Spleen (tissue), 11 donors: ENCODE data around the gene COL27A1. TPM values are rescaled to one million over a fixed set of nuclear protein-coding genes. Genes with fewer than 3 reads are reported as not detected.

Experiments
- DNase-seq: peaks from one replicate; pipeline ENCODE4 v3.0.0-alpha.2; 2020
- H3K27ac ChIP-seq, 8 donors: fragments of 200-600 bp; sonication (generic) in 7 of 8; 1 replicate in 4 of 8; 2 replicates in 4 of 8; pipeline versions ENCODE4 v1.5.0 to v1.8.0; 2016 to 2021; ENCODE audit warnings: inconsistent platforms in 4 of 8, mild to moderate bottlenecking in 4 of 8, moderate library complexity in 1 of 8
- H3K27me3 ChIP-seq, 7 donors: fragments of 200-600 bp; sonication (generic) in 6 of 7; replicated peaks in 1 of 7; 1 replicate in 4 of 7; 2 replicates in 3 of 7; pipeline versions ENCODE4 v1.5.0 to v1.8.0; 2016 to 2021; ENCODE audit warnings: inconsistent platforms in 3 of 7, mild to moderate bottlenecking in 1 of 7
- H3K36me3 ChIP-seq, 6 donors: fragments of 200-600 bp; sonication (generic) in 5 of 6; 1 replicate in 4 of 6; 2 replicates in 2 of 6; pipeline versions ENCODE4 v1.5.0 to v1.8.0; 2016 to 2021; ENCODE audit warnings: inconsistent platforms in 2 of 6
- H3K4me1 ChIP-seq, 6 donors: fragments of 200-600 bp; sonication (generic) in 5 of 6; 1 replicate in 3 of 6; 2 replicates in 3 of 6; pipeline versions ENCODE4 v1.5.0 to v1.8.0; 2016 to 2021; ENCODE audit warnings: inconsistent platforms in 3 of 6
- H3K4me3 ChIP-seq, 8 donors: fragments of 200-600 bp; sonication (generic) in 7 of 8; 1 replicate in 4 of 8; 2 replicates in 4 of 8; pipeline versions ENCODE4 v1.5.0 to v1.8.0; 2016 to 2021; ENCODE audit warnings: inconsistent platforms in 4 of 8, mild to moderate bottlenecking in 4 of 8, moderate library complexity in 2 of 8
- H3K9me3 ChIP-seq, 8 donors: fragments of 200-600 bp; sonication (generic) in 7 of 8; 1 replicate in 4 of 8; 2 replicates in 4 of 8; pipeline versions ENCODE4 v1.5.0 to v1.8.0; 2016 to 2021; ENCODE audit warnings: inconsistent platforms in 4 of 8
- CTCF ChIP-seq, 11 experiments: fragments of 200-600 bp in 7 of 11; fragments of 450-650 bp in 4 of 11; sonication (generic) in 4 of 11; IDR thresholded peaks in 8 of 11; conservative IDR thresholded peaks in 3 of 11; 1 replicate in 7 of 11; 2 replicates in 4 of 11; pipeline versions ENCODE4 v1.4.0 to v1.8.0; 2016 to 2021; ENCODE audit warnings: antibody characterized with exemption in 11 of 11, inconsistent platforms in 4 of 11, mild to moderate bottlenecking in 1 of 11
- POLR2A ChIP-seq, 3 donors: fragments of 450-650 bp; IDR thresholded peaks; one replicate each; pipeline ENCODE4 v1.5.1; 2017; ENCODE audit warnings: antibody characterized with exemption in 3 of 3, mild to moderate bottlenecking in 1 of 3
- POLR2AphosphoS5 ChIP-seq, 3 donors: sonication (generic); formaldehyde crosslinking; IDR thresholded peaks; one replicate each; pipeline ENCODE4 v1.5.1; 2017; ENCODE audit warnings: antibody characterized with exemption in 3 of 3
- WGBS, 5 donors: extraction: QIAGEN DNeasy Blood & Tissue Kit in 3 of 5; methylation state at CpG; one replicate each; pipeline versions ENCODE4 v1.1.5 to v1.1.7; 2013 to 2018; 5-methylcytosine and 5-hydroxymethylcytosine counted together
- intact Hi-C: fragments of 100-400 bp; cut with DNase I; formaldehyde crosslinking; loops from one replicate; pipeline ENCODE4 v1.15.0; 2023; ENCODE audit warnings: low total_unique reads
- polyA plus RNA-seq, 3 donors: library from polyadenylated mRNA; stranded (reverse); fragments of 200-250 nt; gene quantifications; one replicate each; pipeline ENCODE4 v1.2.1, GENCODE V29; 2013
- total RNA-seq, 7 donors: library from RNA; depleted of rRNA in 3 of 7; stranded (reverse); fragments of >200 nt in 3 of 7; fragmentation: NEBNext Ultra II Directional in 4 of 7; extraction: Animal tissue kit (Norgen Biotek cat#: 25700) in 4 of 7; gene quantifications; one replicate each; pipeline versions ENCODE4 v1.1.0 to v1.2.1, GENCODE V29; 2016 to 2021
- donor health status: healthy with polysubstance abuse.
- donor health status: DM: no; HTN: no; CAD: no; lungs with moderate emphysema.
- donor health status: DM: no; HTN: no; CAD: no.
- donor health status: Bipolar disorder and iron deficiency.
- donor health status: healthy.
- donor health status: DM: no; HTN: no; CAD: no.
- donor health status: DM: yes; HTN: yes; CAD: no.

COL27A1 gene
- total and polyA plus RNA-seq, 10 donors: 2.1 to 23.4 (median 6.1) TPM

DNA sequence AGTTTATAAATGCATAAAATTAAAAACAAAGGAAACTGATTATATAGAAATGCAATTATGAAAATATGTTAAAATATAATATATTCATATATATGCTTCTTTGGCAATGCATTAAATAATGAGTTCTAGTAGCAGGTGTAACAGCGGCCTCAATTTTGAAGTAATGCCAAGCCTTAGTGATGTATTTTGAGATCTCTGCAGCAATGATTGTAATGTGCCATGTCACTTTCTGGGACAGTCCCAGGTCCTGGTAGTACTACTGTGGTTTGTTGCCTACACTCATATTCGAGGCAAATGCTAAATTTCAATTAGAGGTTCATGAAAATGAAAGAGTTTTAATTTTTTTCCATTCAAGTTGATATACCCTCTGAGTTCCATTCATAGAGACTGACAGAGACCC, 91.7 kb downstream of the COL27A1 start:
- 75 to 86% (median 80%) methylated on average over 2 of the region's 2 CpGs for WGBS, 5 donors
- Histone ChIP-seq H3K27ac (no peak overlapping the region), H3K4me3 (no peak overlapping the region), H3K9me3 (no peaks in the 10 kb centered on the region), H3K27me3 (peaks cover 0 to under 1% (median 0%) of the 10 kb centered on the region in 7 donors), H3K4me1 (peaks cover 0 to 4% (median 0%) of the 10 kb centered on the region in 6 donors), H3K36me3 (no peaks in the 10 kb centered on the region)
- DNase-seq: no peak
- intact Hi-C loops: no loop called here
- TF ChIP-seq POLR2A (IDR thresholded peaks at IDR 0.05) (no peak), POLR2AphosphoS5 (IDR thresholded peaks at IDR 0.05) (no peak), CTCF (IDR thresholded peaks at IDR 0.05 in 8 of 11, conservative IDR thresholded peaks at IDR 0.05 in 3 of 11) (no peak)

DNA sequence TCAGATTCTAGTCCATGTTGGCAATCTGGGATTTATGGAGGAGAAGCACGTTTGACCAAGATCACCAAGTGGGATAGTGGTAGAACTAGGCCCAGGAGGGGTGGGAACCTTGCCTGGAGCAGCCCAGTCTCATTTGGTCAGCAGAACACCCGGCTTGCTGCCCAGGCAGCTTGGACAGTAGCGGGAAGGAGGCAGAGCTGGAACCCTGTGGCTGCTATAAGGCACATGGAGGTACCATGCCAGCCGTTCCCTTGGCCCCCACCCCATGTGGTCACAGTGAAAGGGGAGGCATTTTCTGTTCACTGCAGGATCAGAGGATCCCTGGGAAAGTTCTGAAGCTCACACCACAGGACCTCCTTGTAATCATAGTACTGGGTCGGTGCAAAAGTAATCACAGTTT, 92.2 kb downstream of the COL27A1 start:
- TF ChIP-seq CTCF (IDR thresholded peaks at IDR 0.05 in 8 of 11, conservative IDR thresholded peaks at IDR 0.05 in 3 of 11) (no peak), POLR2AphosphoS5 (IDR thresholded peaks at IDR 0.05) (no peak), POLR2A (IDR thresholded peaks at IDR 0.05) (no peak)
- DNase-seq: no peak
- H3K27ac ChIP-seq: no peak overlapping the region
- H3K27me3 ChIP-seq: no peaks in the 10 kb centered on the region
- no peaks in the 10 kb centered on the region for H3K36me3 ChIP-seq
- intact Hi-C loops: no loop called here
- WGBS, 5 donors: 77 to 92% (median 80%) methylated on average over 4 to 5 of the region's 5 CpGs
- peaks cover 0 to 4% (median 0%) of the 10 kb centered on the region in 6 donors for H3K4me1 ChIP-seq
- H3K4me3 ChIP-seq: no peak overlapping the region
- H3K9me3 ChIP-seq: no peaks in the 10 kb centered on the region

DNA sequence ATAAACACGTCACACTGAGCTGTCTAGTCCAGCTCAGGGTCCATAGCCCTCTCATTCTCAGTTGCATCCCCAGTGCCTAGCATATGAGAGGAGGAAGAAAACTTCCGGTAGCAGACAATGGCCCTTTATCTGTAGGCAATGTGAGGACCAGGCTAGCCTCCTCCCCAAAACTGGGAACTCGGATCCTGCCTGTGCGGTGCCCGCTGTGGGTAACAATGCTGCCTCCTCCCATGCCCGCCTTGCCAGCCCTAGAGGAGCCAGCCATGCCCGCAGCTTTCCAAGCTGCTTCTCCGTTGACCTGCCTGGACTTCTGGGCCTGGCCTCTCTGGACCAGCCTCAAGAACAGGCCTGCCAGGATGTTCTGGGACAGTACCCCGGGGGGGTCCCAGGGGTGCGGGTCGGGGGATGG, 93.0 kb downstream of the COL27A1 start:
- H3K27me3 ChIP-seq: no peaks in the 10 kb centered on the region
- no peak for TF ChIP-seq POLR2AphosphoS5 (IDR thresholded peaks at IDR 0.05)
- no peak for TF ChIP-seq POLR2A (IDR thresholded peaks at IDR 0.05)
- no peak for TF ChIP-seq CTCF (IDR thresholded peaks at IDR 0.05 in 8 of 11, conservative IDR thresholded peaks at IDR 0.05 in 3 of 11)
- peaks cover 0 to 4% (median 0%) of the 10 kb centered on the region in 6 donors for H3K4me1 ChIP-seq
- H3K4me3 ChIP-seq: no peak overlapping the region
- H3K9me3 ChIP-seq: no peaks in the 10 kb centered on the region
- intact Hi-C loops: no loop called here
- no peaks in the 10 kb centered on the region for H3K36me3 ChIP-seq
- WGBS, 5 donors: 92 to 95% (median 93%) methylated on average over 6 to 11 of the region's 11 CpGs
- DNase-seq: no peak
- no peak overlapping the region for H3K27ac ChIP-seq

DNA sequence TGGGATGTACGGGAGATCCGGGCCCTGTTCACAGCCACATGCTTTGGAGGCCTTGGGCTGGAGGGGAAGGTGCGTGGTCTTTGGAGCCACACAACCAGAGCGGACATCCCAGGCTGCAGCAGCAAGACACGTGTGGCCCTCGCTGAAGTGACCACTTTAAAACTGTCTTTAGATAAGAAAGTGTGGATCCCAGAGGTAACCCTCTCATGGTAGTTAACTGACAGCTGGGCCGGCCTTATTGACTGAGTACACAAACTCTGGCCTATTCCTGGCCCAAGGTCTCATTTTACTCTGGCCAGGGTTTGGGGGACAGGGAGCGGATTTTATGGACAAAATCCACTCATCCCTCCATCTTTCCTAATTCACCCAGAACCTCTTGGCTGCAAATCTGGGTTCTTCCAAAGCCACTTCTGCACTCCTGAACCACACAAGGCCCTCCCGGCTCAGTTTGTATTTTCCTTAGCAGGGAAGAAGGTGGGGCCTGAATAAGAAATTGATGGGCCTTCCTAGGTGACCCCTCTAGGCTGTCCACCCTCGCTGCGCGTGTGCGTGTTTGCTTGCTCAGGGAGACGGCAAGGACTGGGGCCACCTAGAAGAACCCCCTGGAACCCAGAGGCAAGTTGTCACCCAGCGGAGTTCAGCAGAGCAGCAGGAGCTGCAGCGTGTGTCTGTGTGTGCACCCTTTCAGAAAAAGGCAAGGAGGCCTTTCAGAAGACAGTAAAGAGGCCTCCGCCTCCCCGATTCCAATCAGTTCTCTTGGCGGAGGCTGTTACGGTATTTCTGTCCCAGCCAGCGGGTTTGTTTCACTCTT, 94.3 kb downstream of the COL27A1 start:
- TF ChIP-seq POLR2AphosphoS5 (IDR thresholded peaks at IDR 0.05) (no peak), POLR2A (IDR thresholded peaks at IDR 0.05) (no peak), CTCF (IDR thresholded peaks at IDR 0.05 in 8 of 11, conservative IDR thresholded peaks at IDR 0.05 in 3 of 11) (no peak)
- Histone ChIP-seq H3K9me3 (no peaks in the 10 kb centered on the region), H3K4me1 (peaks cover 0 to 4% (median 0%) of the 10 kb centered on the region in 6 donors), H3K27me3 (no peaks in the 10 kb centered on the region), H3K27ac (no peak overlapping the region), H3K36me3 (no peaks in the 10 kb centered on the region), H3K4me3 (no peak overlapping the region)
- intact Hi-C loops: no loop called here
- no peak for DNase-seq
- WGBS, 5 donors: 85 to 92% (median 86%) methylated on average over 19 to 21 of the region's 21 CpGs
